Measurements from ENCODE around the gene ZNF839.

DNA sequence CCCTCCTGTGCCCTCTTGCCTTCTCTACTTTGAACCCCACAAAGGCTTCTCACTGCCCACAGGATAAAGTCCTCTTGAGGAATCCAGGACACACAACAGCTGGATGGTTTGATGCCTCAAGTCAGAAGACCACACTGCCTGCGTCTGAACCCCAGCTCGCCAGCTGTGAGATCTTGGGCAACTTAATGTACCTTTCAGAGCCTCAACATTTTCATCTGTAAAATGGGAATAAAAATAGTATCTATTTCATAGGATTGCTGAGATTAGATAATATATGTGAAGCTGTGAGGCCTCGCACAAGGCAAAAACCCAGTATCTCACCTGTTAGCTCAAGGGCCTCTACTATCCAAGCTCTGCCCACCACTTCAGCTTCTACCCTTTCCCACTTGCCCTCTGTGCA is 40.8 kb downstream of the ZNF839 start:
- TF ChIP-seq, protein P1, sequence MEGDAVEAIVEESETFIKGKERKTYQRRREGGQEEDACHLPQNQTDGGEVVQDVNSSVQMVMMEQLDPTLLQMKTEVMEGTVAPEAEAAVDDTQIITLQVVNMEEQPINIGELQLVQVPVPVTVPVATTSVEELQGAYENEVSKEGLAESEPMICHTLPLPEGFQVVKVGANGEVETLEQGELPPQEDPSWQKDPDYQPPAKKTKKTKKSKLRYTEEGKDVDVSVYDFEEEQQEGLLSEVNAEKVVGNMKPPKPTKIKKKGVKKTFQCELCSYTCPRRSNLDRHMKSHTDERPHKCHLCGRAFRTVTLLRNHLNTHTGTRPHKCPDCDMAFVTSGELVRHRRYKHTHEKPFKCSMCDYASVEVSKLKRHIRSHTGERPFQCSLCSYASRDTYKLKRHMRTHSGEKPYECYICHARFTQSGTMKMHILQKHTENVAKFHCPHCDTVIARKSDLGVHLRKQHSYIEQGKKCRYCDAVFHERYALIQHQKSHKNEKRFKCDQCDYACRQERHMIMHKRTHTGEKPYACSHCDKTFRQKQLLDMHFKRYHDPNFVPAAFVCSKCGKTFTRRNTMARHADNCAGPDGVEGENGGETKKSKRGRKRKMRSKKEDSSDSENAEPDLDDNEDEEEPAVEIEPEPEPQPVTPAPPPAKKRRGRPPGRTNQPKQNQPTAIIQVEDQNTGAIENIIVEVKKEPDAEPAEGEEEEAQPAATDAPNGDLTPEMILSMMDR (IDR thresholded peaks at IDR 0.05) = no peak
- TF ChIP-seq EP300 (IDR thresholded peaks at IDR 0.05) (no peak), POLR2A (IDR thresholded peaks at IDR 0.05) (no peak)

Measured in tibial nerve (tissue), 4 donors.